Stimulated activated CD4-positive, alpha-beta T cell treated with anti-CD3 and anti-CD28 coated beads, TNF-alpha, amount 100 ng/mL, for 1 hour (primary cell): ENCODE results near the gene CASP2.
A peak's percentile ranks its signal among the peaks of the same experiment; 100 is the strongest.

Experiments
- DNase-seq, 3 donors: peaks; one replicate each; pipeline ENCODE4 v3.0.0-alpha.2; 2020; ENCODE audit warnings: low read depth in 3 of 3, low spot score in 1 of 3

The CASP2 gene

GRCh38 chr7:143327903-143328302, 39.8 kb downstream of the CASP2 start:
- DNase-seq: no peak

GRCh38 chr7:143329471-143330170, 41.5 kb downstream of the CASP2 start:
- no peak for DNase-seq

GRCh38 chr7:143331179-143331801, 43.1 kb downstream of the CASP2 start:
- DNase-seq: no peak

- no peak for DNase-seq
Measured at GRCh38 chr7:143334244-143334643, 46.1 kb downstream of the CASP2 start.

GRCh38 chr7:143337216-143337615, 49.1 kb downstream of the CASP2 start:
- DNase-seq: no peak

GRCh38 chr7:143341842-143342241, 53.7 kb downstream of the CASP2 start:
- DNase-seq: no peak

- no peak for DNase-seq
Measured at GRCh38 chr7:143343596-143343995, 55.4 kb downstream of the CASP2 start.

- DNase-seq: peak; percentile 29 to 49 (median 34)
Measured at GRCh38 chr7:143345428-143345900, 57.3 kb downstream of the CASP2 start.

- no peak for DNase-seq
Measured at GRCh38 chr7:143346018-143346417, 57.9 kb downstream of the CASP2 start.

GRCh38 chr7:143347950-143348349, 59.8 kb downstream of the CASP2 start:
- no peak for DNase-seq

- no peak for DNase-seq
Measured at GRCh38 chr7:143351060-143351459, 62.9 kb downstream of the CASP2 start.

- no peak for DNase-seq
Measured at GRCh38 chr7:143351574-143351973, 63.4 kb downstream of the CASP2 start.

- no peak for DNase-seq
Measured at GRCh38 chr7:143352531-143353002, 64.4 kb downstream of the CASP2 start.

- no peak for DNase-seq
Measured at GRCh38 chr7:143354376-143354775, 66.2 kb downstream of the CASP2 start.

- DNase-seq: no peak
Measured at GRCh38 chr7:143354965-143355364, 66.8 kb downstream of the CASP2 start.

GRCh38 chr7:143355450-143356385, 67.6 kb downstream of the CASP2 start:
- DNase-seq: no peak

GRCh38 chr7:143356414-143357050, 68.4 kb downstream of the CASP2 start:
- no peak for DNase-seq
